Measurements from ENCODE around the gene MARK4.

GRCh38 chr19:45321848-45322247, 70.8 kb downstream of the MARK4 start:
- TF ChIP-seq POLR2A (IDR thresholded peaks at IDR 0.05) (no peak), CTCF (IDR thresholded peaks at IDR 0.05) (no peak)
